HFF-Myc (cell line): ENCODE results near the gene GPBAR1.

Source experiments
- DNase-seq: peaks from one replicate; pipeline ENCODE4 v3.0.0-alpha.2; 2011; ENCODE audit warnings: low read depth; ENCODE audit errors: extremely low read depth
- H3K4me3 ChIP-seq: replicated peaks from 2 replicates; pipeline ENCODE4 v1.5.1; 2011; ENCODE audit warnings: low read depth, mild to moderate bottlenecking, control low read depth, low read length
- TF ChIP-seq, protein P1 (sequence below): IDR thresholded peaks from 2 replicates; pipeline ENCODE4 v1.5.1; 2012; ENCODE audit warnings: mild to moderate bottlenecking, low read depth, low read length, control low read depth; ENCODE audit errors: missing control alignments

The GPBAR1 gene

DNA sequence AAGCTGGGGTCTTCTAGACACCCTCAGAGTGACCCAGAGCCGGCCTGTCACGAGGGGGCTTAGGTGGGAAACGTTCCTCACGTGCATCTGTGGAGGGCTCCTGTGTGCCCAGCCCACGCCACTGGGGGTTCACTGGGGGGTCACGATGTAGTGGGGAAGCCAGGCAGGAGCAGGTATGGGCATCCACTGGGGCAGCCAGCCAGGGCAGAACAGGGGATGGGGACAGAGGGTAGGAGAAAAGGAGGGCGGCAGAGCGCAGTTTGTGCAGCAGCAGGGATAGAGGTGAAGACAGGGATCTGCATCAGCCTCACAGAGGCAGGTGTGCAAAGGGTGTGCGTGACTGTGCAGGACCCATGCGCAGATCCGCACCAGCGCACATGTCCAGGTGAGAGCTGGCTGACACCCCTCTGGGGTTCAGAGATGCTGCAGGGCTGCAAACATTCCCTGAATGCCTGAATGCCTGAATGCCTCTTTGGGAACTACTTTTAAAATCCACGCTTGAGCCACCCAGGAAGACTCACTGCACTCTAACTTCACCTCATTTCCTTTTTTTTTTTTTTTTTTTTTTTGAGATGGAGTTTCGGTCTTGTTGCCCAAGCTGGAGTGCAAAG is 19.6 kb downstream of the GPBAR1 start:
- TF ChIP-seq, protein P1, sequence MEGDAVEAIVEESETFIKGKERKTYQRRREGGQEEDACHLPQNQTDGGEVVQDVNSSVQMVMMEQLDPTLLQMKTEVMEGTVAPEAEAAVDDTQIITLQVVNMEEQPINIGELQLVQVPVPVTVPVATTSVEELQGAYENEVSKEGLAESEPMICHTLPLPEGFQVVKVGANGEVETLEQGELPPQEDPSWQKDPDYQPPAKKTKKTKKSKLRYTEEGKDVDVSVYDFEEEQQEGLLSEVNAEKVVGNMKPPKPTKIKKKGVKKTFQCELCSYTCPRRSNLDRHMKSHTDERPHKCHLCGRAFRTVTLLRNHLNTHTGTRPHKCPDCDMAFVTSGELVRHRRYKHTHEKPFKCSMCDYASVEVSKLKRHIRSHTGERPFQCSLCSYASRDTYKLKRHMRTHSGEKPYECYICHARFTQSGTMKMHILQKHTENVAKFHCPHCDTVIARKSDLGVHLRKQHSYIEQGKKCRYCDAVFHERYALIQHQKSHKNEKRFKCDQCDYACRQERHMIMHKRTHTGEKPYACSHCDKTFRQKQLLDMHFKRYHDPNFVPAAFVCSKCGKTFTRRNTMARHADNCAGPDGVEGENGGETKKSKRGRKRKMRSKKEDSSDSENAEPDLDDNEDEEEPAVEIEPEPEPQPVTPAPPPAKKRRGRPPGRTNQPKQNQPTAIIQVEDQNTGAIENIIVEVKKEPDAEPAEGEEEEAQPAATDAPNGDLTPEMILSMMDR: no peak
- no peak for DNase-seq
- no peak overlapping the region for H3K4me3 ChIP-seq

DNA sequence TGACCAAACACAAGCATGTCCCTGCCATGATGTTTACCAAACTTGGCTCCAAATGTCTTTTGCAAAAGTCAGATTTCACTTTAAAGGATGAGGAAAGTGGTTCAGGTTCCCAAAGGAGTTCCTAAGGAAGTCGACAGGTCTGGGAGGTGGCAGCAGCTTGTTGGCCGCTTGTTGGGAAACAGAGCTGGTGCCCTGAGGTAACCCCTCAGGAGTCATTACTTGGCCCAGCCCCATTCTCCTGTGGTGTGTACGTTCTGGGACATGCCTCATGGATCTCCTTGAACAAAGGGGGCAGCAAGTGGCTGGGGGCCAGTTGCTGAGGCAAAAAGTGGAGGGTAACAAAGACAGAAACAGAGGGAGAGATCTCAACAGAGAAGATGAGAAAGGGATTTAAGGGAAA is 20.6 kb downstream of the GPBAR1 start:
- no peak overlapping the region for H3K4me3 ChIP-seq
- TF ChIP-seq, protein P1: no peak
- no peak for DNase-seq

DNA sequence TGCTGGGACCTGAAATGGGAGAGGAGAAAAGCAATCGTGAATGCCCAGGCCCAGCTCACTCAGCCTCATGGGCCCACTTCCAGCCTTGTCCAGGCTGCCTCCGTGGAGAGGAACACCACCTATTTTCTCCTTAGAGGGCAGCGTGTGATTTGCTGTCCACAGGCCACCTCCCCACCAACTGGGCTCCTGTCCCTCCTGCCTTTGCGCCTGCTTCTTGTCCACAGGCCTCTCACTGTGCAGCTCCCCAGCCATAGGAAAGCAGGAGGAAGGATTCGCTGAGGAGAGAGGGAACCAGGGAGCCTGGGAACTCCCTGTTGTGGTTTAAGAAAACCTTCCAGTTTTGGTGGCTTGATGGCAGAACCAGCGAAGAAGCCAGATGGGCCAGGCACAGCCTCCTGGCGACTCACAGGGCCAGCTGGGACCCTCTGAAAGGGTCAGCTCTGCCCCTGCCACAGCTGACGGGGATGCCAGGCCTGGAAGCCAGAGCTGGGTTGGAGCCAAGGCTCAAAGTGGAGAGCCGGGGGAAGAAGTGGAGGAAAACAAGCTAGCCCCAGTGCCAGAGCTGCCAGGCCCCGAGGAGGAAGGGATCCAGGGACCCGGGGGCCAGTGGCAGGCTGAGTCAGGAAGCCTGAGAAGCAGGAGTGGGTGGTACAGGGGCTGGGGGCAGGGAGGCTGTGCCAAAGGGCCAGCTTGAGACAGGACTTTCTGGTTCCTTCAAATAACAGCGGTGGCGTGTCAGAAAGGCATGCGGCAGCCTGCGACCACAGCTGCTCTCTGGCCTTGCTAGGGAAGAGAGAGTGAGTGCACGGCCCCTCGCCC is 21.6 kb downstream of the GPBAR1 start:
- no peak for DNase-seq
- H3K4me3 ChIP-seq: no peak overlapping the region
- TF ChIP-seq, protein P1: no peak

DNA sequence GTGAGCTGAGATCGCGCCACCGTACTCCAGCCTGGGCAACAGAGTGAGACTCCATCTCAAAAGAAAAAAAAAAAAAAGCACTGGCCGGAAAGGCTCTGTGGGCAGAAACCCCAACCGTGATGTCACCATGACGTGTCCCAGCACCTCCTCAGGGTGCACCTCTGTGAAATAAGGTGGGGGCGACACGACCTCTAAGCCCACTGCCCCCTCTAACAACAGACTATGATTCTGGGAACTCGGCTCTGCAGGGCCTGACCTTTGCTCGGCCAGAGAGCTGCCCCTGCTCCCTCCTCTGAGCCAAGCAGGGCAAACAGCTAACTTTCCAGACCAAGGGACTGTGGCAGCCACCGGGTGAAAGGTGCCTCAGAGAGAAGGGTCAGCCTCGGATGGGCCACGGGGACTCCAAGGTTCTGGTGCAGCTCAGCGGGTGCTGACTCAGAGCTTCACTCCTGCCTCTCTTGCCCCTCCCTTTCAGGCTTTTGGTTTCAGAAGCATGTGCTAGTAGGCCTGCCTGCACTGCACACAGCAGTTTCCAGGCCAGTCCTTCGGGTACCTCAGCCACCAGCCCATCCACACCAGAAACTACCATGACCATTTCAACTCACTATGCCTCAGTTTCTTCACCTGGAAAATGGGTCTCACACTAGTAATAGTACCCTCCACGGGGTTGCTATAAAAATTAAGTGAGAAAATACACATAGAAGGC is 23.4 kb downstream of the GPBAR1 start:
- peak; percentile 50 for DNase-seq
- TF ChIP-seq, protein P1: no peak
- no peak overlapping the region for H3K4me3 ChIP-seq

DNA sequence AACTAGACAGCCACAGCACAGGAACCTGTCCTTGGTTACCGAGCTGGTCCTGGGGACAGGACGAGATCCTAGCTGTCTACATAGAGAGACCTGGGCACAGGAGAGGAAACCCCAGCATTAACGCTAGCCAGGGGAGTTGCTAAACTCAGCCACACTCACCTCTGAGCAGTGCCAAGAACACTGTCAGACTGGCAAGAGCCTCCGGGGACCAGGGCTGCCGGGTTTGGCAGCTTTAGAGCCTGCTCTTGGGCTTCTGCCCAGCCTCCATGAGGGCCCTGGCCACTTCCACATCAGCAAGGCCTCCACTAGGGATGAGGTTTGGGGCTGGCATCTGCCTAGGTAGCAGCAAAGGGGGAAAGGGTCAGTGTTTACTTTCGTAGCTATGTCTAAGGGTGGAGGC is 24.8 kb downstream of the GPBAR1 start:
- DNase-seq: no peak
- H3K4me3 ChIP-seq: peak overlapping the region; percentile 44
- TF ChIP-seq, protein P1: no peak

DNA sequence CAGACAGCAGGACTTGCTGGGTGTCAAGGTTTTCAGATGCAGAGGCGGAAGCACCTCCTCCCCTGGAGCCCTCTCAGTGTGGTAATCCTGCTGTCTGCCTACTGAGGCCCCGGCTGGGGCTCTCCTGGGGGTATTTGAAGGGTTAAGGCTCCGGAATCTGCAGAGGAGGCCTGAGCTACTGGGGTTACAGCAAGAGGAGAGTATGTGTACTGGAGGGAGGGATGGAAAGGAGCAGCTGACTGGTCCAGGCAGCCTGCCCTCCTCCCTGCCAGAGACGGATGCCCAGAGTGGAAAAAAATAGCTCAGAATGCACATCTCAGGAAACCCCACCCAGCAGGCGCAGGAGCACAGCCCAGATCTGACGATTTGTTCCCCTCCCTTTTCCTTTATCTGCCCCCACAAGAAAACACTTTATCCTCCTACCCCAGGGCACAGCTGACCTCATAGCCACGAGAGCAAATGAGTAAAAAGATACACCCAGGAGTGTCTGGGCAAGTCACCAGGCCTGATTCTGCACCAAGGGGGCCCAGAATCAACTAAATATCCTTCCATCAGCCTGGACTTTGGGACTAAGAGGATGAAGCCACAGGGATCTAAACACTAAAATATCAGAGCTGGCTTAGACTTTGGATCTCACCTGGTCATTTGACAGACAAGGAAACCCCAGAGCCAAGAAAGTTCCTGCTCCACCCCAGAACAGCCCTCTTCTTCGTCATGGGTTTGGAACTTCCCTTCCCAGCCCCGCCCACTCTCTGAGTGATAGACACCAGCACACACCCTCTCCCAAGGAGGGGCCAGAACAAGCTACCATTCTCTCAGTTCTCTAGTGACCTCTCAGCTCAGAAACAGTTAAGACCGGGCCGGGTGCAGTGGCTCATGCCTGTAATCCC is 26.0 kb downstream of the GPBAR1 start:
- H3K4me3 ChIP-seq: peak overlapping the region; percentile 44
- TF ChIP-seq, protein P1: no peak
- peak; percentile 89 for DNase-seq
